Non-pigmented ciliary epithelial cell (primary cell): ENCODE data around the gene CDC25C.
"Not testable (repeated sequence)": the region's sequence is repeated elsewhere in the genome, so short reads cannot be mapped to it uniquely, and the experiment has no call there.

Source experiments
- DNase-seq: peaks from one replicate; pipeline ENCODE4 v3.0.0-alpha.2; 2010; ENCODE audit warnings: low read depth

The CDC25C gene

DNA sequence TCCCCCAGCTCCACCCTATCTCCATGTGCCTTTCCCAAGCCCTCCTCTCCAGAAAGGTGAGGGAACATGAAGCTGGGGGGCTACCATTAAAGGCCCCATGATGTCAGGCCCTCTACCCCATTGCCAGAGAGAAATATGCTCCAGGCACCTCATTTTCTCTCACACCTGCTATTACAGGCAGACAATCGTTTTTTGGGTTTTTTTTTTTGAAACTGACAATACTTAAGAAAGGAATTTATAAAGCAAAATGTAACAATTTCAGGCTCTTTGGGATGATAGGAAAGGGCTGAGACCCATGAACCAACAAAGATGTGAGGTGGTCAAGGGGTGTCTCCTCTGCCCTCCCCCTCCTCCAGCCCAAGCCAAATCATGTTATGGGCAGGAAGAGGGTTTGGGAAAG is 55.7 kb downstream of the CDC25C start:
- DNase-seq, result no peak

DNA sequence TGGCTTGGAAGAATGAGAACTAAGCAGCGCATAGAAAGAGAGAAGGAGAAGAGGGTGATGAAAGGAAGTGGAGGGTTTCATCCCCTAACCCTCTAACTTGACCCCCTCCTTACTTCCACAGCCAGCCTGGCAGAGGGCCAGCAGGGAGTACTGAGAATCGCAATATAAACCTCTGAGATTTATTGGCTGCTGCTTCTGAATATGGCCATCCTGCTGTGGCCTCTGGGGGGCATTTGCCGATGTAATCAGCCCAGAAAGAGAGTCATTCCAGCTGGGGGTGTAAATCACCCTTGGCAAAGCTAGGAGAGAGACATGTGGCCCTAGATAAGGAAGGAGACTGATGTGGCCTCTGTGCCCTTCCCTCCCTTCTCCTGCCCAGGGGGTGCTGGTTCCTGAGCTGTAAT is 56.2 kb downstream of the CDC25C start:
- no peak for DNase-seq

DNA sequence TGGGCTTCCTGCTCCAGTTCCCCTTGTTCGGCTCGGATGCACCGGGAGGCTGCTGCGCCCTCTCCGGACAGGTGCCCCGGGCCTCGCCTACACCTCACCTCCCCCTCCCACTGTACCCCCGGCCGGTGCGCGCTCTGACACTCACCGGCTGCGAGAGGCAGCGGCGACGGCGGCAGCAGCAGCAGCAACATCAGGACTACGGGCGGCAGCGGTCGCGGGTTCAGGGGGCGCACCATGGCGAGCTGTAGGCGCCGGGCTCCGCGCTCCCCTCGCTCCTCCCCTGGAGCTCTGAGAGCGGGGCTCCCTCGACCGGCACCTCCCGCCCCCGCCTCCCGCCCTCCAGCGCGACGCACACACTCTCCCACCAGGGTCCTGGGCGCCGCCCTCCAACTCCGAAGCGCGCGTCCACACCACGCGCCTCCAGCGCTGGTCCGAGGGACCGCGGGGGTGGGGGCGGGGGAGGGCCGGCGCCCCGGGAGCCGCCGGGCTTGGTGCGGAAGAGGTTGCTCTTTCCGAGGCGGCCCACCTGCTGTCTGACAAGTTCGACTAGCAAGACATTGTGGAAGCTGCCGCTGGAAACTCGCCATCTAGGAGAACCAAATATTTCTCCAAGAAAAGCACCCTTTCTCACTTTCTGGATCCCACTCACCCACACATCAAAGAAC is 57.3 kb downstream of the CDC25C start, which contains the start of gene GFRA3:
Gene GFRA3, minus strand, starts transcription at position 433 of the 665 bp plus-strand sequence. Its CDS starts 197 bp downstream, at position 236.
- DNase-seq, result no peak

DNA sequence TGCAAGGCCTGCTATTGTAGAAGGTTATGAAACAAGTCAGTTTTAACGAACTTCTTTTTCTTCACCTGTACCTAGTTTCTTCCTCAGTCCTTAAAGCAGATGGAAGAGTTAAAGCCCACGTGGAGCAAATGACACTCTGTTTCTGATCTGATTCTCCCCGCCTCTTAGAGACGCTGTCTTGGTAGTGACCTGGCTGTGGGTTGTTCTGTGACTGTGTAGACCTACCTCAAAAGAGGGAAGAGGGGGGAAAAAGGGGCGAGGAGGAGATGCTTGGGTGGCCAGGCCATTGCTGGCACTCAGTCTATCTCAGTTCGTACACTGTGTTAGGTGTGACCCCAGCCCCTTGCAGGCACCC is 57.8 kb downstream of the CDC25C start:
- DNase-seq, result no peak

DNA sequence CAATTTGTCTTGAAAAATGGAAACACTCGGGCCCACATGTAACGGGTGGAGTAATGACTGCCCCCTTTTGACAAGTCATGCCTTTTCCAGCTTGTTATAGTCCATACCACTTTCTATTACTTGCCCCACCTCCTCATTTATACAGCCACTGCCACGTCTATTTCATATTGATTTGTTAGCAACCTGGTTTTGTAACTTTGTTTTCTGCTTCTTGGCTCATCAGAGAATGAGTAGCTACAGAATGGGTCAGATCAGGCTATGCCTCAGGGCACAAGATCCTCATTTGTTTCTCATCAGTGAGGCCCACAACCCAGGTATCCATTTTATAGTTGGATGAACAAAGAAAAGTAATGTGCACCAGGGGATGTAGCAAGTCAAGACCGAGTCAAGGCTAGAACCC is 58.9 kb downstream of the CDC25C start:
- DNase-seq, result no peak

DNA sequence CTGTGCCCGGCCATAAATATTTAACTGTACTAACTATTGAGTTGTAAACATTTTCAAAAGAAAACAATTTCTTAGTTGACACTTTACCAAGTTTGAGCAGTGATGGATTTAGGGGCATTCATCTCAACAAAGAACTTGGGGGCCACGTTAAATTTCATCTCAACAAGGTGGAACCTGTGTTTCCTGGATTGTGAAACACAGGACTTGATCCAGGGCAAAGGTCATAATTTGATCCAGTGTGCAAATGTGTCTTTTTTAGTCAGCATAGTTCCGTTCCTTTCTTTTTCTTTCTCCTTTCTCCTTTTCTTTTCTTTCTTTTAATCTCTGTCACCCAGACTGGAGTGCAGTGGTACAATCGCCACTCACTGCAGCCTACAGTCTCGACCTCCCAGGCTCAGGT is 60.3 kb downstream of the CDC25C start:
- DNase-seq, result no peak

DNA sequence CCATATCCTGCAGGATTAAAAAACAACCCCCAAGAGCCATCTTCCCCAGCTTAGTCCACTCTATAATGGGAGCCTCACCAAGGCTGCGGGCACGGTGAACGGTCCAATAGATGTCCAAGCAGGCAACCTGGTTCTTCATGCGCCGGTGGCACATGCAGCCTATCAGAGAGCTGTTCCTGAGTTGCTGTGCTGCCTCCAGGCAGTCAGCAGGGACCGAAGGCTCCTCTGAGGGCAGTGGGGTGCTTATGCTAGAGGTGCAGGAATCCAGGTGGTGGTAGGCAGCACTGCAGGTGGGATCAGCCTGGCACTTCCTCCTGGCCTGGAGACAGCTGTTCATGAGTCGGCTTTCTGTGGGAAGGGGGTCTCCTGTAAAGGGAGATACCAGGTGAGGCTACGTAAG is 67.4 kb downstream of the CDC25C start:
- no peak for DNase-seq

DNA sequence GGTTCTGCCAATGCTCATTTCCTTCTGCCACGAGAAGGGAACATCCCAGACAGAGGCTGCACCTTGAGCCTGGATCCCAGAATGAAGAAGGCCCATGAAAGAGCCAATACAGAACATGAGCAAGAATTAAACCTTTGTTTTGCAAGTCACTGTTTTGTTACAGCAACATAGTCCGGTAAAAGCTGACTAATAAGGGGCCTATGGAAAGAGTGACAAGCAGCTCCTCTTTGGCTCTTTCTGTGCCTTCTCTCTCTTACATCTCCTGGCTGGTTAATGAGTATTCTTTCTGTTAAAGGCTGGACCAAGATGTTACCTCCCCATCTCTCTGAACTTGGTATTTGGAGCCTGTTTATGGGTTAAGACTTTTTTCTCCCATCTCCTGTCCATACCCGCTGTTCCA is 68.0 kb downstream of the CDC25C start:
- no peak for DNase-seq

DNA sequence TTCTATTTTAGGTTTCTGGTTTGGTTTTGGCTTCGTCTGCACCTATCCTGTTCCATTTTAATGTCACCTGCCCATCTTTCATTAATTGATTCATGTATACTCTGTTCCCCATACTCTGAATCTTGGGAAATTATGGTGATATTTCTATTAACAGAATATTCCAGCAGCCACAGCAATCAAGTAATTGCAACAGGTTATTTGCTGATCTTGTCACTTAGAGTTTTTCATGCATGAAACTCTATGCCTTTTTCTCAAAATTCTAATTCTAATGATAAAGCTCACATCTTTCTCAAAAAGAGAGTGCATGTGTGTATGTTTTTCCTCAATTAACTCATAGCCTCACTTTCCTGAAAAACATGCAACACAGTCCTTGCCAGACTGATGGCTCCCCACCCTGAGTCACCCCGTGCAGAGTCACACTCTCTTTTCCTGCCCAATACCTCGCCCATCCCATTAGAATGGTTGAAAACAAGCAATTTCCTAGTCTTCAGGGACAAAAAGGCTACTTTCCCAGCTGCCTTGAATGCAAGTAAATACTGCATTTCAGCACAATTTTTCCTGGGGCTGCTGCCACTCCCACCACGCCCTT is 72.8 kb downstream of the CDC25C start:
- DNase-seq, result no peak

DNA sequence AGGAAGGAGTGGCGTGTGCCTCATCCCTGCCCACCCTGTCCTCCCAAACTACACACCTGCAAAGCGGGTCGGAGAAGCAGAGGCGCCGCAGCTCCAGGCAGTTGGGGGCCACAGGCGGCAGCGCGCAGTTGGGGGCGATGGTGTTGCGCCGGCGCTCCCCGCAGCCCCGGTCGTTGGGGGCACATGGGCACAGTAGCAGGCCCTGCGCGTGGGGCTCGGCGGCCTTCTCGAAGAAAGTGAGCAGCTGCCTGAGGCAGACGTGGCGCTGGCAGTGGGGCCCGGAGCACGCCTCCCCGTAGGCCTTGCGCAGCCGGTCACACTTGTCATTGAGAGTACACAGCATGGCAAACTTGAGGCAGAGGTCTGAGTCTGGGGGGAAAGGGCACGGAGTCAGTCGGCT is 74.0 kb downstream of the CDC25C start:
- DNase-seq, result no peak

DNA sequence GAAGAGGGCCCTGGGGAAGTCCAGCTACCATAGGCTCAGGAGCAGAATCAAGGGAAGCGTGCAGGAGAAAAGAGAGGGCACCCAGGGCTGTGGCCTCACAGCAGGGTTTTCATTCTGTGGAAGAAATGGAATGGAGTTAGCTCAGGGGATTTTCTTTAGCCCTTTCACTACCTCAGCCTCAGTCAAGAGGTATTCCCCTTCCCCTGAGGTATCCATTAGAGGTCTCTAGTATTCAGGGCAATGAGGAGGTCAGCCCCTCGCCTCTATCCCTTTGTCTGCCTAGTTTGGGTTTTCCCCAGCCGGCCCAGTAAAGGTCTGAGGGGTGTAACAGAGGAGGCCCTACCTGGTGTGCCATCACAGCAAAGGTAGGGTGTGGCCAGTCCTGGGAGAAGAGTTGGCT is 78.7 kb downstream of the CDC25C start:
- DNase-seq, result no peak

DNA sequence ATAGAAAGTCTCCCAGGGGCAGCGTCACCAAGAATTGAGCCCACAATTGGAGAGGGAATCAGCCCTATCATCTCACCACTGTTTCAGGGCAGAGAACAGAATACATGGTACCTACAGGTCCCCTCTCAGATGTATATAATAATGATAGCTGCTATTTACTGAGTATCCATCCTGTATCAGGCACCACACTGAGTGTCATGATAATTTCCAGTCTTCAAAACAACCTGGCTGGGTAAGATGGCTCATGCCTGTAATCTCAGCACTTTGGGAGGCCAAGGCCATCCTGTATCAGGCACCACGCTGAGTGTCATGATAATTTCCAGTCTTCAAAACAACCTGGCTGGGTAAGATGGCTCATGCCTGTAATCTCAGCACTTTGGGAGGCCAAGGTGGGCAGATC is 83.8 kb downstream of the CDC25C start:
- not testable (repeated sequence) for DNase-seq

DNA sequence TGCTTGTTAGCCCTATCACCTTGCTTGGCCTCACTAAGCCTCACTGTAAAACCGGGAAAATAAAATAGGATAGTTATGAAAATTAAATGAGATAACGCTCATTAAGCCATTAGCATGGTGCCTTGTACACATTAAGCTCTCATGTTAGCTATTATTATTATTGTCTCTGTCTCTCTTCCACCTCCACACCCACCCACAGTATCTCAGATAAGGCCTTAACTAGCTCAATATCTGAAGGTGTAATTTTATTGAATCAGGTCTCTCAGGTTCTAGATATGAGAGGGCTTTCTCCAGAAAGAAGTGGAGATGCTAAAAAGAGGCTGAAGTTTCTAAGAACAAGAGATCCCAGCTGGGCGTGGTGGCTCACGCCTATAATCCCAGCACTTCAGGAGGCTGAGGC is 84.8 kb downstream of the CDC25C start:
- no peak for DNase-seq

DNA sequence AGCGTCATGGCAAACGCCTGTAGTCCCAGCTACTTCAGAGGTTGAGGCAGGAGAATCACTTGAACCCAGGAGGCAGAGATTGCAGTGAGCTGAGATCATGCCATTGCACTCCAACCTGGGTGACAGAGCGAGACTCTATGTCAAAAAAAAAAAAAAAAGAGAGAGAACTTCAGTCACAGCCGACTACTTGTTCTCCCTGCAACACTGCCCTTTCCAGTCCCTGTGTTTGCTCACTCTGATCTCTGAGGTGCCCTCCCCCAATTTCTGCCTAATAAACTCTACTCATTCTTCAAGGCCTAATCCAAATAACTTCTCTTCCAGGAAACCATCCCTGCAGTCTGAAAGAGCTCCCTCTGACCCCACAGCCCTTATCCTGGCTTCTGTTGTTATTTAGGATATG is 85.3 kb downstream of the CDC25C start:
- DNase-seq, result no peak

DNA sequence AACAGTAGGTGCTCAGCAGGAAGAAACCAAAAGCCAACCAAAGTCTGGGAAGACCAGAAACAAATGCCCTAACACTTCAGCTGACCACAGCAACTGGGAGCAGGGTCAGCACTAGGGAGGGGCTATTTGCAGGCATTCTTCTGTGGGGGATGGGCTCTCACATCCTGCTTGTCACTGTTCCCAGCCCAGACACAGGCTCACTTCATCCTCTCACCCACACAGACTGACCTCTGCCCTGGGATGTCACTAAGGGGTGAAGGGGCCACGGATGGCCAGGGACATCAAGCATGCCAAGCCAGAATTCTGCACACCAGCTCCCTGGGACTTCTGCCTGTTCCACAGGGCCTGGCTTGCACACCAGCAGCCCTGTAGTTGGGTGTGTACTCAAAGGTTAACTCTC is 85.9 kb downstream of the CDC25C start:
- DNase-seq, result no peak

DNA sequence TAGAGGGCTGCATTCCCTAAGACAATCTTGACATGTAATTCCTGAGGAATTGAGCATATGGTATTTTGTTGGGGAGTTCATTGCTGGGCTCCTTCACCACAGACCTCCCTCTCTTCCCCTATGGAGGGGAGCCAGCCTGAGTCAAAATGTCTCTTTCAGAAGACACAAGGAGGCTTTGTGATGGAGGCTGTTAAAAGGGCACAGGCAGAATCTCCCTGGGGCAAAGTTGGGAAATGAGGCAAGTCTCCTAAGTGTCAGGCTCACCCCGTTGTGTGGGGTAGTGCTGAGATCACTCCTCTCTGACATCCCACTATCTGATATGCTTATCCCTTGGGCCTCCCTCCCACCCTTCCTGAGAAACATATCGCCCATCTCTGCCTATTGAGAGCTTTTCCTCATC is 87.8 kb downstream of the CDC25C start:
- DNase-seq, result no peak

DNA sequence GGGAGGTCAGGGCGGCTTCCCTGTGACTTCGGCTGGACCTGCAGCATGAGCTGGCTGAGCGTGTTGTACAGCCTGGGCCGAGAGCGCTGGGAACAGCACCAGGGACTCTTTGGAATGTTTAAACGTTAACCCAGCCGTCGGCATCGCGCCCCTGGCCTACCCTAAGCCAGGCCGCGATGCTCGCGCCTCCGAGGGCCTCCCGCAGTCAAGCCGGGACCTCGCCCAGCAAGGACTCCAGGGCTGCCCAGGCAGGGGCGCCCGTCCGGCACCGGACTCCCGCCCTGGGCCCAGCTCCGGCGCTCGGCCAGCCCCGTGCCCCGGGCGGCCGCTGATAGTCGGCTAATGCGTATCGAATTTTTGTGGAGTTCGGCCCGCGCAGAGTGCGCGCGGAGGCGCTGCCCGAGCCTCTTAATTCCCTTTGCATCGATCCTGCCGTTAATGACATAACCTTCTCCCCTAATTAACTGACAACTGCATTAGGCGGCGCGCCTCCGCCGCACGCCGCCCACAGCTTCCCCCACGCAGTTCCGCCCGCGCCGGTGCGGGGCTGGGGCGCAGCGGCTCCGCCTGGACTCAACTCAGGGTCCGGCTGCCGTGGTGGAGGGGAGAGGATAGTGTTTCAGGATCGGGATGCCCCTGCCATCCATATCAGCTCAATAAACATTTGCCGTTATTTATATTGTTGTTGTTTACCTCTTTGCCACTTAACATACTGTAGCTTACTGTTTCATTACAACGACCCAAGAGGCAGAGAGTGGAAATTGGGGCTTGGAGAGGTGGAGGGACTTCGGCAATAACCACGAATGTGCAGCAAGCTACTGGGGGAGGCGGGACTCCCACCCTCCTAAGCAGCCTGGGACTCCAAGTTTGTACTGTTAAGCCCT is 89.7 kb downstream of the CDC25C start:
- no peak for DNase-seq

DNA sequence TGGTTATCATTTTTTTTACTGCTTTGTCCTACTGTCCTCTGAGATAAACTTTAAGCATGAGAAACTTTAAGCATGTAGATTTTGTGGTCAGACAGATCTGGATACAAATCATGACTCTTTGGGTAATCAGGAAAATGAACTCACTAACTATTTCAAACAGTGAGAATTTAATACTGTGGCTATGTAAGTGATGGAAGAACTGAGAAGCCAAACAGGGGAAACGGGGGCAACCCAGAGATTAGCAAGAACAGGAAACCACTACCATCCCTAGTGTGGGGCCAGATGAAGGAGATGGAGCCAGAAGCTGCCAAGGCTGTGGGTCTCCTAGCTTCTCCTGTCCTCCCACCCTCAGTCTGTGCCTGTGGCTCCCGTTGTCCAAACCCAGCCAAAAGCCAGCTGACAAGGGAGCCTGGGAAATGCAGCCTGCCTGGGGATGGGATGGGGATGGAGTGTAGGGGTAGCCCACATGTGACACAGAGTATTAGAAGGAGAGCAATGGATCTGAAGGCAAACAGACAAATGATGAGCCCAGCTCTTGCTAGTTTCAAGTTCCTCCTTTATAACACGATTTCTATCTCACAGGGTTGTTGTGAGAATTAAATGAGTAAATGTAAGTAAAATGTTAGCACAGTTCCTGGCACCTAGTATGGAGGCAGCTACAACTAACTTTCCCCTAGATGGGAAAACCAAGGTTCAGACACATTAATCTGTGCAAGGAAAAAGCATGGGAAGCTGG is 90.8 kb downstream of the CDC25C start:
- no peak for DNase-seq

DNA sequence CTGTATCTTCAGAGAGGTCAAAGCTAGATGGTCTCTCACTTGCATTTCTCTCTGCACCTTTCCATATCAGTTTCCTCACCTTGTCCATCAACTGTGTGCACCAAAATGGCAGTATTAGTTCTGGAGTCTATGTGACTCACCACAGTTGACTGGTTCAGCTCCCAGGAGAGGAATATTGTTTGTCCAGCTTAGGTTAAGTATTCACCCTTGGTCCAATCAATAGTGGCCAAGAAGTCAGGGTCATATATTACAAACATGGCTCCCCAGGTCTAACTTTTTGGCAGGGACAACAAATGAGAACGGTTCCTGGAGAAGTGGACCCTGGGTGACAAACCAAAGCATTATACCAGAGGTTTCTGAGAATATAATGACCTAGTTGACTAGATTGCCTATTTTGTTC is 93.6 kb downstream of the CDC25C start:
- DNase-seq, result no peak
